HG02943 (cell line): ENCODE results near the gene VSTM2L.

Experiments
- ATAC-seq: cut with Tn5 transposase; IDR thresholded peaks from one replicate; pipeline ENCODE4 v1.9.1; 2021; ENCODE audit warnings: mild to moderate bottlenecking, low read depth, moderate library complexity; ENCODE audit not compliant: unreplicated experiment

Gene VSTM2L

GRCh38 chr20:37934634-37935375, 31.9 kb downstream of the VSTM2L start:
- no peak for ATAC-seq

DNA sequence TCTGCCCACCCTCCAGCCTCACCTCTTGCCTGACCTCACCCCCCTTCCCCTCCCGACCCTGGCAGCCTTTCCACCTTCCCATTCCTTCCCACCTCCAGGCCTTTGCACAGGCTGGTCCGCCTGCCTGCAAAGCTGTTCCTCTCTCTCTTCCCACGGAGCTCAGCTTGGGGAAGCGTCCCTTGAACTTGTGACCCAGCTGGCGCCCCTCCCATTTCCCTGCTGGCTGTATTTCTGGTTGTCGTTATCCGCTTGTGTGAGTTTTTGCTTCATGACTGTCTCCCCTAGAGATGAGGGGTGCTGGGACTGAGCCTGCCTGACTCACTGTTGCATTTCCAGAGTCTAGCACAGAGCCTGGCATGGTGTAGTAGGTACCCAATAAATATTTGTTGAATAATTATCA, 32.5 kb downstream of the VSTM2L start:
- no peak for ATAC-seq

DNA sequence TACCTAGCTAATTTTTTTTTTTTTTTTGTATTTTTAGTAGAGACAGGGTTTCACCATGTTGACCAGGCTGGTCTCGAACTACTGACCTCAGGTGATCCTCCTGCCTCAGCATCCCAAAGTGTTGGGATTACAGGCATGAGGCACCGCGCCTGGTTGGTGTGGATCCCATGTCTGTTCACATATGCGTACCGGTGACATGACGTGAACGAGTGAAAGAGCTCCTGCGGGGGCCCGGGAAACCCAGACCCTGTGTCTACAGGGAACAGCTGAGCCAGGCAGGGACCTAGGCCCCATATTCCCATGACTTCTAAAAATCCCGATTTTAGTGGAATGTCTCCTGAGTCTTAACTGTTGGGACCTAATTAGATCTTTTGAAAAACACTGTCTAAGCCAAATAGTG, 33.1 kb downstream of the VSTM2L start:
- ATAC-seq, result no peak

DNA sequence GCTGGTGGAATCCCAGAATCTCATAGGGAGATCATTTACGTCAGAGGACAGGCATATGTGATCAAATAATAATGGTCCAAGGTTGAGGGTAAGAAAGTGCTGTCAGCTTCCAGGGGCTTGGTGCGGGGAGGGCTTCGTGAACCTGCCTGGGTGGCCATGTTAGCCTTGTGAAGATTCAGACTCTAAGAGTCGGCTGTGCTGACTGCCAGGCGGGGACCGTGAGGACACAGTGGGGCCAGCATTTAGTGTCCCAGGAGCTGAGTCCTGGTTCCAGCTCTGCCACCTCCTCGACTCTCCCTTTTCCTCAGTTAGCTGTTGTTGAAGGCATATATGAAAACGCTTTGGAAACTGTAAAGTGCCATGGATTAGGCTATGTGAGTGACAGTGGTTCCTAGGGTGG, 33.5 kb downstream of the VSTM2L start:
- ATAC-seq, result no peak

DNA sequence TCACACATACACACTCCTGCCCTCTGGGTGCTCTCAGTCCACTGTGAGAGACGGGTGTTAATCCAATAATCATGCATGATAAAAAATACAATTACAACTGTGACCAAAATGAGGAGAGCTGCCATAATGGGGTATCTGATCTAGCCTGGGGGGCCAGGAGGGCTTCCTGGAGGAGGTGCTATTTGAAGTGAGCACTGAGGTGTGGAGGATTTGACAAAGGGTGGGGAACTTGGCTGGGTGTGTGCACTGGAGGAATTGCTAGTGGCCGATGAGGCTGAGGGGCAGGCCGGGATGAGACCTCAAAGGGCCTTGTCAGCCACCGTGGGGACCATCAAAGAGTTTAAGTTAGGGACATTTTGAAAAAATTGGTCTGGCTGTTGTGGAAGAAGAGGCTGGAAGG, 34.8 kb downstream of the VSTM2L start:
- ATAC-seq, result no peak

- no peak for ATAC-seq
Observed at GRCh38 chr20:37938181-37938750, 35.3 kb downstream of the VSTM2L start.

- no peak for ATAC-seq
Observed at GRCh38 chr20:37938954-37939353, 36.0 kb downstream of the VSTM2L start.

DNA sequence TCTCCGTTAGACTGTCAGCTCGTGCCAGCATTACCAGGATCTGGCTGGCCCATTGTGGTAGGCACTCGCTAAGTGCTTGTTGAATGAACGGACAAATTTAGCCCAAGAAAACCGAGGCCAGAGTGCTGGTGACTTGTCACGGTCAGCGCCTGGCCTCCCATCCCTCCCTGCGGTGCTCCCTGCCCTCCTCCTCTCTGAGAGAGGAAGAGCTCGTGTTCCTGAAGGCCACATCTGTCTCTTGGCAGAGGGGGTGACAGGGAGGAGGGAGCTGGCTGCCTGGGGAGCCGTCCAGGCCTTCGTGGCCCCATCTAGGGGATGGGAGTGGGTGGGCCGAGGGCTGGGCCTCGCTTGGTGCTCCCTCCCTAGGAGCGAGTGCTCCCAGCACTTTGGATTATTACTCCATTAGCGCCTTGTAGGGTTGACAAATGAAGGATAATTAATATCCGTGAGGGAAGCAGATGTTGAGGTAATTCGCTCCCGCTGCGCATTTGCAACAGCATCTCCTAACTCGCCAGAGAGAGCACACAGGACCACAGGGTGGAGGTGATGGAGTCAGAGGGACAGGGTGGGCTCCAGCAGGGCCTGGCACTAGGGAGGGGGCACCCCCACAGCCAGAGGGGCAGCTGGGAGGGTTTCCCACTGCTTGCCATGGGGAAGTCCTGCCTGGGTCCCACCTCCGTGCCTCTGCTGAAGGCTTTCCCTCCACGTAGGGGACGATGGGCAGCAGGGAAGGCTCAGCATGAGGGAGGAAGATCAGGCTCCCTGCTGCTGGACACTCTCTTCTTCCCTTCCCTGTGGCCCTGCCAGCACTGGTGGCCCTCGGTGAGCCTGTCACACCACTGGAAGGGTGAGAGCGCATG, 37.0 kb downstream of the VSTM2L start:
- ATAC-seq, result no peak

GRCh38 chr20:37940858-37941257, 37.9 kb downstream of the VSTM2L start:
- ATAC-seq, result no peak

GRCh38 chr20:37941332-37941731, 38.4 kb downstream of the VSTM2L start:
- no peak for ATAC-seq

GRCh38 chr20:37941992-37942391, 39.1 kb downstream of the VSTM2L start:
- no peak for ATAC-seq

- no peak for ATAC-seq
Observed at GRCh38 chr20:37943033-37943432, 40.1 kb downstream of the VSTM2L start.

DNA sequence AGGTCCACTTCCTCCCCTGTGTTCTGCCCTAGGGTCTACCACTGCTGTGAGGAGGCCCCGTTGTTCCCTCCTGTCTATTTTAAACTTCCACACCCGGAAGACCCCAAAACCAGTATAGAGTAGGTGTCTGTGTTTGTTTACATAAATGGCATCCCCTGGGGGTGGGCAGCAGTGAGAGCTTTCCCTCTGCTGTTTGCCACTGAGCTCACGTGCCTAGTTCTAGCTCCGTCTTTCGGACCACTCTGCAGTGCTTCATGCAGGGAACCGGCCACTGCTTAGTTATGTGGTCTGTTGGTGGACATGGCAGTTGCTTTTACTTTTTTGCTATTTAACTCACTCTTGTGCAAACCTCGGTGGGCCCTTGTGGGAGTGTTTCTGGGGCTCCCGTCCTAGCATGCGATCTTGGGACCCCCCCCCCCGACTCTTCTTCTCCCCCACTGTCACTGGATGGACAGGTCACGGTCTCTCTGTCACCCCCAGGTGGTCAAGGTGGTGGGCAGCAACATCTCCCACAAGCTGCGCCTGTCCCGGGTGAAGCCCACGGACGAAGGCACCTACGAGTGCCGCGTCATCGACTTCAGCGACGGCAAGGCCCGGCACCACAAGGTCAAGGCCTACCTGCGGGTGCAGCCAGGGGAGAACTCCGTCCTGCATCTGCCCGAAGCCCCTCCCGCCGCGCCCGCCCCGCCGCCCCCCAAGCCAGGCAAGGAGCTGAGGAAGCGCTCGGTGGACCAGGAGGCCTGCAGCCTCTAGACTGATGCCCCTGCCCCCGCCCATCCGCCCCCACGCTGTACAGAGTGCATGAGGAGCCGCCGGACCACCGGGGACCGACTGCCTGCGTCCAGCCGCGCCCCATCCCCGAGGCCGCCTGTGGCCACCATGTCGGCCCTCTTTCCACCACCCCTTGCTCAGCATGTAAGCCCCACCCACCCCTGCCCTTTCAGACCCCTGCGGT, 40.9 kb downstream of the VSTM2L start:
- no peak for ATAC-seq

- no peak for ATAC-seq
Observed at GRCh38 chr20:37944456-37944981, 41.6 kb downstream of the VSTM2L start.

DNA sequence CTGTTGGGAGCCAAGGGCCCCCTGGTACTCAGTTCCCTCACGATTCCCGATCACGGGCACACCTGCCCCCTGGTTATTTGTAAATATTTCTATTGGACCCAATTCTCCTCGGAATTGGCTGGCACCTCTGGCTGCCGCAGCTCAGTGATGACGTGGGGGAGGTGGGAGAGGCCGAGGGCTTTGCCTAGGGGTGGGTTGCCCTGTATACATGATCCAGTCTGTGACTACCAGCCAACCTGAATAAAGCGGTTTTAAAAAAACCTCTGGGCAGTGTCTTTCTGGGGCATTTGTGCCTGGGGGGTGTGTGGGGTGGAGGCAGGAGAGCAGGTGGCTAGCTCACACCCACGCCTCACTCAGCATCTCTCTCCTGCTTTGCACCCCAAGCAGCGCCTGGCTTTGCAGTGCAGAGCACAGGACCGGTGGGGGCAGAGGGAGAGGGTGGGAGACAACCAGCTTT, 42.2 kb downstream of the VSTM2L start:
- ATAC-seq, result no peak

DNA sequence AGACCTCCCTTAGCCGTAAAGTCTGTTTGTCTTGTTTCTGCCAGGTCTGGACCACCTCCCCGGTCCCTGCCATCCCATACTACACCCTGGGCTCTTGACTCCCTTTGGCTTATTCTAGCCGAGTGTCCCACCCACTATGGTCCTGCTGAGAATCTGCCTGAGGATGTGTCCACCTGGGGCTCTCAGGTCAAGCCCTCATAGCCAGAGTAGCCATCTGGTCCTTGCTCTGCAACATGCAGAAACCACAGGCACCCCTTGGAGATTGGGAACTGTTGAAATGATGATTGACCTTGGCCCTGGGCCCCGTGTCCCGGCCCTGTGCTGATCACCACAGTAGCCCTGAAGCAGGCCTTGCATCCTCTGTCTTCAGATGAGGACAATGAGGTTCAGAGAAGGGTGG, 44.0 kb downstream of the VSTM2L start:
- ATAC-seq, result no peak

- ATAC-seq, result no peak
Observed at GRCh38 chr20:37947943-37948342, 45.0 kb downstream of the VSTM2L start.

- ATAC-seq, result no peak
Observed at GRCh38 chr20:37948956-37949355, 46.0 kb downstream of the VSTM2L start.

DNA sequence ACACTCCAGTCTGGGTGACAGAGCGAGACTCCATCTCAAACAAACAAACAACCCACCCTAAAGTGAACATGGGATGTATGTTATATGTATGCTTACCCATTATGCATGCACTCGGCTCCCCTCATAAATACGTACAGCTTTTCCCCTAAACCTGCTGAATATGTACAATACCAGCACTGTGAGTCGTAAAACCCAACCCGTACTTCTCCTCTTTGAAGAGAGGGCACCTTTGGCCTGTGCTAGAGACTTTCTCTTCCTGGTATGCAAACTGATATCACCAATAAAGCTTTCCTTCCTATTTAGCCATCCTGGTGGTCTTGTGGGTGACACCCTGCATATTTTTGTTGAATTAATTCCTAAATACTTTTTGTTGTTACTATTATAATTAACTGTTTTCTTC, 51.3 kb downstream of the VSTM2L start:
- no peak for ATAC-seq

DNA sequence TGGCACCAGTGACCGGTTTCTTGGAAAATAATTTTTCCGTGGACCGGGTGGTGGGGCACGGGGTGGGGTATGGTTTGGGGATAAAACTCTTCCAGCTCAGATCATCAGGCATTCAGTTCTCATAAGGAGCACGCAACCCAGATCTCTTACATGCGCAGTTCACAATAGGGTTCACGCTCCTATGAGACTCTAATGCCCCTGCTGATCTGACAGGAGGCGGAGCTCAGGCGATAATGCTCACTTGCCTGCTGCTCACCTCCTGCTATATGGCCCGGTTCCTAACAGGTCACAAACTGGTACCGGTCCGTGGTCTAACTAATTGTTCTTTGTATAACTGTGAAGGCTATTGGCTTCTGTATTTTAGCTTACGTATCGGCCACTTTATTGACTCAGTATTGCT, 51.7 kb downstream of the VSTM2L start:
- no peak for ATAC-seq
